Tibial artery (tissue), 4 donors: ENCODE data around the gene ERC1.

Experiments used
- DNase-seq, 2 donors: peaks; one replicate each; pipeline ENCODE4 v3.0.0-alpha.2; 2019
- H3K27ac ChIP-seq, 2 donors: fragments of 200-600 bp; sonication (generic) in 1 of 2; 1 replicate in 1 of 2; 2 replicates in 1 of 2; pipeline ENCODE4 v1.5.1; 2018 to 2019; ENCODE audit warnings: mild to moderate bottlenecking in 1 of 2
- H3K27me3 ChIP-seq, 2 donors: fragments of 200-600 bp; sonication (generic) in 1 of 2; one replicate each; pipeline versions ENCODE4 v1.5.1 to v1.6.0; 2016 to 2019
- H3K36me3 ChIP-seq, 3 donors: fragments of 200-600 bp; sonication (generic) in 2 of 3; one replicate each; pipeline ENCODE4 v1.5.1; 2016 to 2019; ENCODE audit warnings: mild to moderate bottlenecking in 2 of 3
- H3K4me1 ChIP-seq, 4 donors: fragments of 200-600 bp; sonication (generic) in 2 of 4; 1 replicate in 3 of 4; 2 replicates in 1 of 4; pipeline ENCODE4 v1.5.1; 2016 to 2019
- H3K4me3 ChIP-seq, 2 donors: fragments of 200-600 bp; sonication (generic) in 1 of 2; 1 replicate in 1 of 2; 2 replicates in 1 of 2; pipeline ENCODE4 v1.5.1; 2018 to 2019; ENCODE audit warnings: mild to moderate bottlenecking in 2 of 2
- H3K9me3 ChIP-seq, 3 donors: fragments of 200-600 bp; sonication (generic) in 1 of 3; one replicate each; pipeline ENCODE4 v1.5.1; 2016 to 2019
- intact Hi-C: fragments of 100-400 bp; cut with DNase I; formaldehyde crosslinking; loops from one replicate; pipeline ENCODE4 v1.15.0; 2023; ENCODE audit warnings: low total_unique reads
- TF ChIP-seq, protein P1 (sequence below), 2 experiments: fragments of 200-600 bp in 1 of 2; fragments of 450-650 bp in 1 of 2; IDR thresholded peaks; one replicate each; pipeline ENCODE4 v1.5.1; 2017 to 2019; ENCODE audit warnings: antibody characterized with exemption in 2 of 2, mild to moderate bottlenecking in 1 of 2, moderate library complexity in 1 of 2

Gene ERC1

DNA sequence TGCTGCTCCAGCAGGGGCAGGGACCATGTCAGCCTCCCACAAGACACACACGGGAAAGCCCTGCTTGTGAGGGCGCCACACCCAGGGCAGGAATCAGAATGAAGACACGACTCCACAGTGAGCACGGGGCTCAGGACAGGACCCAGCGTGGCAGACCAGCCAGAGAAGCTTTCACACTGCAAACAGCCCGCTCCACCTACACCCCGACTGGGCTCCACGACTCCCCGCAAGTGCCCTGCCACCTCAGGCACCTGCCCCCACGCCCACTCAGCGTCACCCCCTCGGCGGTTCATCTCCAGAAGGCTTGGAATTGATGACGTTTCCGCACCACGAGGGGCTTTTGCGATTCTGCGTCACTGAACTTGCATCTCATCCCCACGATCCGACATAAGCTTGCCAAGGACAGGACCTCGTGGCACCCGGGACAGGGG lies 512.3 kb downstream of the ERC1 start:
- intact Hi-C loops, result no loop called here
- TF ChIP-seq, protein P1, sequence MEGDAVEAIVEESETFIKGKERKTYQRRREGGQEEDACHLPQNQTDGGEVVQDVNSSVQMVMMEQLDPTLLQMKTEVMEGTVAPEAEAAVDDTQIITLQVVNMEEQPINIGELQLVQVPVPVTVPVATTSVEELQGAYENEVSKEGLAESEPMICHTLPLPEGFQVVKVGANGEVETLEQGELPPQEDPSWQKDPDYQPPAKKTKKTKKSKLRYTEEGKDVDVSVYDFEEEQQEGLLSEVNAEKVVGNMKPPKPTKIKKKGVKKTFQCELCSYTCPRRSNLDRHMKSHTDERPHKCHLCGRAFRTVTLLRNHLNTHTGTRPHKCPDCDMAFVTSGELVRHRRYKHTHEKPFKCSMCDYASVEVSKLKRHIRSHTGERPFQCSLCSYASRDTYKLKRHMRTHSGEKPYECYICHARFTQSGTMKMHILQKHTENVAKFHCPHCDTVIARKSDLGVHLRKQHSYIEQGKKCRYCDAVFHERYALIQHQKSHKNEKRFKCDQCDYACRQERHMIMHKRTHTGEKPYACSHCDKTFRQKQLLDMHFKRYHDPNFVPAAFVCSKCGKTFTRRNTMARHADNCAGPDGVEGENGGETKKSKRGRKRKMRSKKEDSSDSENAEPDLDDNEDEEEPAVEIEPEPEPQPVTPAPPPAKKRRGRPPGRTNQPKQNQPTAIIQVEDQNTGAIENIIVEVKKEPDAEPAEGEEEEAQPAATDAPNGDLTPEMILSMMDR (IDR thresholded peaks at IDR 0.05), result no peak
- H3K27ac ChIP-seq, result no peak overlapping the region
- no peaks in the 10 kb centered on the region for H3K27me3 ChIP-seq
- H3K4me1 ChIP-seq, result peaks cover 0 to 12% (median 8%) of the 10 kb centered on the region in 4 donors
- no peaks in the 10 kb centered on the region for H3K36me3 ChIP-seq
- no peaks in the 10 kb centered on the region for H3K9me3 ChIP-seq
- DNase-seq, result peak in 1 of 2 donors; percentile 56
- no peak overlapping the region for H3K4me3 ChIP-seq

DNA sequence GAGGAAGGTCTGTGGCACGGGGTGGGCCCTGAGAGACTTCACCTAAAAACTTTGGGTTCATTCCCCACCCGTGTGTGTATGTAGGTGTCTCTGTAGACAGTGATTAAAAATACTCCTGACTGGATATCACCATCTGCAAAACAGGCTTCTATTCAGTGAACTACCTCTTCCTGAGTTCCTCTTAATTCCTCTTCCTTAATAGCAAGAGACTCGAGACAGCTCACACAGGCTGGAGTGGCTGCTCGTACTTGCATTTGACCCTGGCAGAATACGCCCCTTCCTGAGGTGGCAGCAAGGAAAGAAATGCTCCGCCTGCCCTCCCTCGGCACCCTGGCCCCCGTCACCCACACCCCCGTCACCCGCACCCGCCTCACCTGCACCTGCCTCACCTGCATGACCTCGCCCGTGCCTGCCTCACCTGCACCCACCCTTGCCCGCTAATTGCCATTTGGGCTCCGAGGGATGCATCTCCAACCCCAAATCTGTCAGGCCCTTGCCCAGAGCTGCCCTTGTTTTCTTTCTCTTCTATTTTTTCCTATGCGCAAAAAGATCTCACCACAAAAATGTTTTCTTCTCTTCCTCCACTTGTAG lies 513.4 kb downstream of the ERC1 start:
- TF ChIP-seq, protein P1 (IDR thresholded peaks at IDR 0.05), result no peak
- no peak overlapping the region for H3K4me3 ChIP-seq
- no peaks in the 10 kb centered on the region for H3K36me3 ChIP-seq
- peak in 1 of 2 donors; percentile 46 for DNase-seq
- intact Hi-C loops, result no loop called here
- peaks cover 0 to 12% (median 8%) of the 10 kb centered on the region in 4 donors for H3K4me1 ChIP-seq
- H3K27ac ChIP-seq, result no peak overlapping the region
- no peaks in the 10 kb centered on the region for H3K27me3 ChIP-seq
- no peaks in the 10 kb centered on the region for H3K9me3 ChIP-seq

DNA sequence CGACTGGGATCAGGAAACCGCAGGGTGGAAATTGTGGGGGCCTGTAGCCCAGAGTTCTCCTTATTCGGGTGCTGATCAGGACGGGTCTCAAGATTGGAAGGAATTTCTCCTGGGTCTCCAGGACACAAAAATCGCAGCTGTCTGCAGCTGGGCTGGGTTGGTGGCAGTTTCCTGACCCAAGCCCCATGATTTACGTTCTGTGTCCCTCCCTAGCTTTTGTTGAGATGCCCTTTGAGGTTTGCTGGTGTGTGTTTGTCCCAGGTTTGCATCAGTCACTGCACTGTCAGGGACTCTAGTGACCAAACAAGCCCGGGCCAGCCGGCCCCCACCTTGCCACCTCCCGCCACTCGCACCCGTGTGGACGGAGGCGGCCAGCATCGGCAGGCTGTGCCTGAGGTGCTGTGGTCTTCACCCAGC lies 513.9 kb downstream of the ERC1 start:
- Histone ChIP-seq H3K4me1 (peaks cover 0 to 12% (median 8%) of the 10 kb centered on the region in 4 donors), H3K27me3 (no peaks in the 10 kb centered on the region), H3K36me3 (no peaks in the 10 kb centered on the region), H3K9me3 (no peaks in the 10 kb centered on the region), H3K4me3 (no peak overlapping the region), H3K27ac (no peak overlapping the region)
- intact Hi-C loops, result no loop called here
- DNase-seq, result peak in 1 of 2 donors; percentile 48
- TF ChIP-seq, protein P1 (IDR thresholded peaks at IDR 0.05), result no peak

DNA sequence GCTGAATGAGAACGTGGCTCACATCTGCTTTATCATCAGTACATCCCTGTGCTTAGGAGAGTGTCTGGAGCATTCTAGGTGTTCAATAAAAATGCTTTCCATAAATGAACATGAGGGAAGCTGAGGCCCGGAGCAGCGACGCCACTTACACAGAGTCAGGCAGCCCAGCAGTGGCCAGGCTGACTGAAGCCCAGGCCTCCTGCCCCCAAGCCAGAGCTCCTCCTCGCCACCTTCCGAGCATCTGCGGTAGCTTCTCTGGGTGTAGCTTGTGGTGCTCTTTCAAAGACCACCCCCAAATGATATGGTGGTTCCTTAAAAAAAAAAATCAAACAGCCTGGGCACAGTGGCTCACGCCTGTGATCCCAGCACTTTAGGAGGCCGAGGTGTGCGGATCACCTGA lies 514.6 kb downstream of the ERC1 start:
- intact Hi-C loops, result no loop called here
- no peak overlapping the region for H3K4me3 ChIP-seq
- peak in 1 of 2 donors; percentile 43 for DNase-seq
- H3K4me1 ChIP-seq, result peaks cover 0 to 12% (median 8%) of the 10 kb centered on the region in 4 donors
- H3K9me3 ChIP-seq, result no peaks in the 10 kb centered on the region
- TF ChIP-seq, protein P1 (IDR thresholded peaks at IDR 0.05), result no peak
- no peaks in the 10 kb centered on the region for H3K27me3 ChIP-seq
- no peak overlapping the region for H3K27ac ChIP-seq
- H3K36me3 ChIP-seq, result no peaks in the 10 kb centered on the region

DNA sequence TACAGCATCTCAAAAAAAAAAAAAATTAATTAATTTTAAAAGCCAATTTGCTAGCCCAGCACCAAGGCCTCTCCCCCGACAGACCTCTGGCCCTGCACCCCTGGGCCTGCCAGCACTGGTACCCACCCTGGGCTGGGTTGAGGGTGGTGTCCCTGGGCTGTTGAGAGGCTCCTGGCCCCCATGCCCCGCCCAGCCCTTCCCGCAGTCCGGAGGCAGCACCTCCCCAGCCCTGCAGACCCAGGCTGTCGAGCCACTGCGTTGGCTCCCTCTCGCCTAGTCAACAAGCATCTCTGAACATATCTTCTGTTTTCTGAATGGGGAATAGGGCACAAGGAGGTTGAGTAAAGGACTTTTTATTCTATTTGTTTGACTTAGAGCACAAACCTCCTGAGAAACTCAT lies 516.3 kb downstream of the ERC1 start:
- H3K27me3 ChIP-seq, result no peaks in the 10 kb centered on the region
- TF ChIP-seq, protein P1 (IDR thresholded peaks at IDR 0.05), result no peak
- no peaks in the 10 kb centered on the region for H3K9me3 ChIP-seq
- intact Hi-C loops, result no loop called here
- no peak overlapping the region for H3K27ac ChIP-seq
- H3K4me3 ChIP-seq, result no peak overlapping the region
- H3K36me3 ChIP-seq, result no peaks in the 10 kb centered on the region
- DNase-seq, result peak in 1 of 2 donors; percentile 55
- peaks cover 0 to 11% (median 6%) of the 10 kb centered on the region in 4 donors for H3K4me1 ChIP-seq
